SK-N-MC (cell line): ENCODE results near the gene MUTYH.

Experiments used
- DNase-seq: peaks from one replicate; pipeline ENCODE4 v3.0.0-alpha.2; 2011; ENCODE audit warnings: low read depth, low spot score
- H3K27ac ChIP-seq: fragments of 200-600 bp; sonication (generic); 2 replicates; pipeline ENCODE4 v1.5.1; 2016; ENCODE audit warnings: mixed run types
- H3K36me3 ChIP-seq: fragments of 200-600 bp; sonication (generic); 2 replicates; pipeline ENCODE4 v1.6.1; 2017; ENCODE audit warnings: antibody characterized with exemption, low read length, mixed read lengths; ENCODE audit not compliant: insufficient read depth
- H3K4me3 ChIP-seq: fragments of 200-600 bp; sonication (generic); 2 replicates; pipeline ENCODE4 v1.5.1; 2016
- H3K9ac ChIP-seq: fragments of 200-600 bp; sonication (generic); 2 replicates; pipeline ENCODE4 v1.8.0; 2017; ENCODE audit warnings: mixed run types, mixed read lengths; ENCODE audit not compliant: insufficient read length
- H3K9me3 ChIP-seq: fragments of 200-600 bp; sonication (generic); 2 replicates; pipeline ENCODE4 v1.6.1; 2017; ENCODE audit warnings: low read depth, mild to moderate bottlenecking, antibody characterized with exemption, low read length, moderate library complexity, mixed read lengths
- EZH2 ChIP-seq: fragments of 200-600 bp; sonication (generic); IDR thresholded peaks from one replicate; pipeline ENCODE4 v1.6.1; 2017; ENCODE audit warnings: antibody characterized with exemption
- FOXP2 ChIP-seq: optimal IDR thresholded peaks from 2 replicates; pipeline ENCODE3; 2011; ENCODE audit warnings: mild to moderate bottlenecking, moderate library complexity; ENCODE audit not compliant: insufficient read depth; ENCODE audit errors: extremely low read length, control extremely low read depth
- POLR2AphosphoS5 ChIP-seq: IDR thresholded peaks from 2 replicates; pipeline ENCODE4 v1.6.1; 2012; ENCODE audit warnings: mild to moderate bottlenecking, low read depth, low read length, borderline replicate concordance

MUTYH gene

GRCh38 chr1:45321444-45321843, 18.8 kb downstream of the MUTYH start:
- no peaks in the 10 kb centered on the region for H3K9me3 ChIP-seq
- TF ChIP-seq POLR2AphosphoS5 (no peak), FOXP2 (no peak), EZH2 (no peak)
- H3K4me3 ChIP-seq, result no peak overlapping the region
- H3K27ac ChIP-seq, result no peak overlapping the region
- no peak for DNase-seq
- no peaks in the 10 kb centered on the region for H3K36me3 ChIP-seq
- H3K9ac ChIP-seq, result no peak overlapping the region

- no peaks in the 10 kb centered on the region for H3K9me3 ChIP-seq
- TF ChIP-seq FOXP2, result no peak
- no peak for TF ChIP-seq EZH2
- no peak for TF ChIP-seq POLR2AphosphoS5
- H3K4me3 ChIP-seq, result no peak overlapping the region
- H3K9ac ChIP-seq, result no peak overlapping the region
- no peak for DNase-seq
- H3K36me3 ChIP-seq, result no peaks in the 10 kb centered on the region
- no peak overlapping the region for H3K27ac ChIP-seq
Measured at GRCh38 chr1:45319761-45320160, 20.5 kb downstream of the MUTYH start.

GRCh38 chr1:45317166-45317565, 23.1 kb downstream of the MUTYH start:
- no peak overlapping the region for H3K4me3 ChIP-seq
- no peaks in the 10 kb centered on the region for H3K9me3 ChIP-seq
- TF ChIP-seq POLR2AphosphoS5, result no peak
- TF ChIP-seq EZH2, result no peak
- TF ChIP-seq FOXP2, result no peak
- no peaks in the 10 kb centered on the region for H3K36me3 ChIP-seq
- H3K9ac ChIP-seq, result no peak overlapping the region
- no peak for DNase-seq
- no peak overlapping the region for H3K27ac ChIP-seq

GRCh38 chr1:45314266-45314665, 26.0 kb downstream of the MUTYH start:
- Histone ChIP-seq H3K27ac (no peak overlapping the region), H3K36me3 (no peaks in the 10 kb centered on the region), H3K4me3 (no peak overlapping the region), H3K9me3 (no peaks in the 10 kb centered on the region), H3K9ac (no peak overlapping the region)
- no peak for DNase-seq
- TF ChIP-seq FOXP2, result no peak
- TF ChIP-seq POLR2AphosphoS5, result no peak
- TF ChIP-seq EZH2, result no peak

- H3K36me3 ChIP-seq, result no peaks in the 10 kb centered on the region
- H3K27ac ChIP-seq, result no peak overlapping the region
- DNase-seq, result no peak
- no peaks in the 10 kb centered on the region for H3K9me3 ChIP-seq
- no peak for TF ChIP-seq EZH2
- TF ChIP-seq POLR2AphosphoS5, result no peak
- TF ChIP-seq FOXP2, result no peak
- no peak overlapping the region for H3K4me3 ChIP-seq
- peak overlapping the region; percentile 23 for H3K9ac ChIP-seq
Measured at GRCh38 chr1:45306905-45307304, 33.3 kb downstream of the MUTYH start.

GRCh38 chr1:45306319-45306718, 33.9 kb downstream of the MUTYH start:
- H3K9me3 ChIP-seq, result no peaks in the 10 kb centered on the region
- TF ChIP-seq FOXP2 (no peak), POLR2AphosphoS5 (no peak), EZH2 (no peak)
- no peak for DNase-seq
- no peaks in the 10 kb centered on the region for H3K36me3 ChIP-seq
- H3K27ac ChIP-seq, result no peak overlapping the region
- no peak overlapping the region for H3K9ac ChIP-seq
- H3K4me3 ChIP-seq, result no peak overlapping the region

- DNase-seq, result no peak
- no peak overlapping the region for H3K4me3 ChIP-seq
- H3K9ac ChIP-seq, result no peak overlapping the region
- H3K27ac ChIP-seq, result no peak overlapping the region
- no peaks in the 10 kb centered on the region for H3K36me3 ChIP-seq
- H3K9me3 ChIP-seq, result no peaks in the 10 kb centered on the region
- no peak for TF ChIP-seq POLR2AphosphoS5
- TF ChIP-seq FOXP2, result no peak
Measured at GRCh38 chr1:45305231-45305630, 35.0 kb downstream of the MUTYH start.

- DNase-seq, result no peak
- TF ChIP-seq POLR2AphosphoS5, result no peak
- TF ChIP-seq FOXP2, result no peak
- Histone ChIP-seq H3K27ac (peak overlapping the region; percentile 62; the same call in 1 of the 2 replicates), H3K36me3 (no peaks in the 10 kb centered on the region), H3K9me3 (no peaks in the 10 kb centered on the region), H3K9ac (peak overlapping the region; percentile 86), H3K4me3 (peak overlapping the region; percentile 86)
Measured at GRCh38 chr1:45304311-45305081, 35.7 kb downstream of the MUTYH start.
